HepG2 (cell line): ENCODE results near the gene CARTPT. TPM values are rescaled to one million over a fixed set of nuclear protein-coding genes. Genes with fewer than 3 reads are reported as not detected.

ENCODE experiments used
- CBFB ChIP-seq: sonication (generic); formaldehyde crosslinking; IDR thresholded peaks from 2 replicates; pipeline ENCODE4 v1.4.0; 2020; ENCODE audit warnings: missing genetic modification reagents
- DMAP1 ChIP-seq: IDR thresholded peaks from 2 replicates; pipeline ENCODE4 v1.6.1; 2016
- EEA1 ChIP-seq: sonication (generic); formaldehyde crosslinking; IDR thresholded peaks from 2 replicates; pipeline ENCODE4 v1.5.1; 2020; ENCODE audit warnings: mild to moderate bottlenecking, missing genetic modification reagents, borderline replicate concordance
- HMGXB4 ChIP-seq, 2 experiments: sonication (generic) in 1 of 2; formaldehyde crosslinking in 1 of 2; IDR thresholded peaks; 2 replicates each; pipeline versions ENCODE4 v1.4.0 to v1.6.1; 2018 to 2020; ENCODE audit warnings: missing genetic modification reagents in 2 of 2, borderline replicate concordance in 1 of 2, low read depth in 1 of 2, mild to moderate bottlenecking in 1 of 2, missing biosample characterization in 1 of 2
- MYC ChIP-seq: sonication (generic); formaldehyde crosslinking; IDR thresholded peaks from 2 replicates; pipeline ENCODE4 v1.9.0; 2021; ENCODE audit warnings: missing genetic modification reagents, borderline replicate concordance
- REPIN1 ChIP-seq: sonication (generic); formaldehyde crosslinking; IDR thresholded peaks from 2 replicates; pipeline ENCODE4 v1.8.0; 2022; ENCODE audit warnings: missing genetic modification reagents, low read depth, mild to moderate bottlenecking, borderline replicate concordance
- ZBTB37 ChIP-seq: sonication (generic); formaldehyde crosslinking; IDR thresholded peaks from 2 replicates; pipeline ENCODE4 v1.4.0; 2020; ENCODE audit warnings: mild to moderate bottlenecking, missing genetic modification reagents
- ZBTB40 ChIP-seq, 2 experiments: fragments of 450-650 bp in 1 of 2; sonication (generic) in 1 of 2; formaldehyde crosslinking in 1 of 2; IDR thresholded peaks; 2 replicates each; pipeline versions ENCODE4 v1.6.1 to v1.8.0; 2016 to 2022; ENCODE audit warnings: antibody characterized with exemption in 1 of 2, mild to moderate bottlenecking in 1 of 2, missing genetic modification reagents in 1 of 2
- ZMYM4 ChIP-seq: sonication (generic); formaldehyde crosslinking; IDR thresholded peaks from 2 replicates; pipeline ENCODE4 v1.8.1; 2023; ENCODE audit warnings: mild to moderate bottlenecking, missing genetic modification reagents
- ZNF282 ChIP-seq: fragments of 450-650 bp; IDR thresholded peaks from 2 replicates; pipeline ENCODE4 v1.6.1; 2018; ENCODE audit not compliant: partially characterized antibody
- ZNF496 ChIP-seq: sonication (generic); formaldehyde crosslinking; IDR thresholded peaks from 2 replicates; pipeline ENCODE4 v1.8.1; 2023; ENCODE audit warnings: mild to moderate bottlenecking, moderate library complexity, missing genetic modification reagents; ENCODE audit not compliant: insufficient replicate concordance
- ZNF704 ChIP-seq: sonication (generic); formaldehyde crosslinking; IDR thresholded peaks from 2 replicates; pipeline ENCODE4 v1.8.1; 2023; ENCODE audit warnings: mild to moderate bottlenecking, inconsistent platforms, moderate library complexity, missing genetic modification reagents, borderline replicate concordance
- ZSCAN21 ChIP-seq: sonication (generic); formaldehyde crosslinking; IDR thresholded peaks from 2 replicates; pipeline ENCODE4 v1.8.0; 2022; ENCODE audit warnings: mild to moderate bottlenecking, missing genetic modification reagents, moderate library complexity, borderline replicate concordance
- polyA plus RNA-seq, 8 experiments: library from polyadenylated mRNA; depleted of rRNA in 3 of 8; stranded (reverse) in 7 of 8; unstranded in 1 of 8; fragments of >200 nt; fragmentation: Illumina TruSeq in 4 of 8; extraction: Trizol in 4 of 8; gene quantifications; 2 replicates each; pipeline versions ENCODE4 v1.2.1 to v1.2.3, GENCODE V29; 2011 to 2016; ENCODE audit warnings: low read depth in 4 of 8, missing spikeins in 1 of 8, mixed read lengths in 1 of 8; ENCODE audit not compliant: insufficient read depth in 1 of 8
- total RNA-seq, 5 experiments: library from RNA; depleted of rRNA; stranded (reverse); fragments of >200 nt; fragmentation: Illumina TruSeq; extraction: Trizol; gene quantifications; 2 replicates each; pipeline ENCODE4 v1.2.3, GENCODE V29; 2016; ENCODE audit warnings: low read depth in 1 of 5

The CARTPT gene
- total and polyA plus RNA-seq, 2 of the 13 experiments (the other 11 are each of a cell fraction or from before 2014, with no cell fraction given): not detected

GRCh38 chr5:71695071-71695470 is 24.0 kb upstream of the CARTPT start (continued):
- TF ChIP-seq HMGXB4 (CRISPR knock-in tag; IDR thresholded peaks at IDR 0.05; ENCODE audit: borderline replicate concordance in 1 of 2, low read depth in 1 of 2) (0 out of 4 replicates have a peak, but pooled peaks of 1 of the 2 experiments have one; percentile 34), ZMYM4 (CRISPR knock-in tag) (peak; percentile 91), EEA1 (CRISPR knock-in tag) (no peak), DMAP1 (CRISPR knock-in tag) (peak; percentile 68), ZBTB40 (IDR thresholded peaks at IDR 0.05) (no peak), ZBTB40 (CRISPR knock-in tag; IDR thresholded peaks at IDR 0.05) (peak; percentile 58; the same call in 1 of the 2 replicates), ZSCAN21 (CRISPR knock-in tag) (peak; percentile 55; the same call in 1 of the 2 replicates), MYC (peak; percentile 32; the same call in 1 of the 2 replicates), REPIN1 (CRISPR knock-in tag) (peak; percentile 54; the same call in 1 of the 2 replicates), ZNF496 (CRISPR knock-in tag) (no peak), ZNF704 (CRISPR knock-in tag) (no peak), ZNF282 (no peak), ZBTB37 (CRISPR knock-in tag) (no peak), CBFB (0 out of 2 replicates have a peak, but pooled peaks have one; percentile 42)
